ENCODE measurements around the gene SLC30A7. TPM values are rescaled to one million over a fixed set of nuclear protein-coding genes. Genes with fewer than 3 reads are reported as not detected.

SLC30A7 gene
- total RNA-seq, 6 experiments from 2014 or later, result 27.7 to 36.8 (median 34.8) TPM

DNA sequence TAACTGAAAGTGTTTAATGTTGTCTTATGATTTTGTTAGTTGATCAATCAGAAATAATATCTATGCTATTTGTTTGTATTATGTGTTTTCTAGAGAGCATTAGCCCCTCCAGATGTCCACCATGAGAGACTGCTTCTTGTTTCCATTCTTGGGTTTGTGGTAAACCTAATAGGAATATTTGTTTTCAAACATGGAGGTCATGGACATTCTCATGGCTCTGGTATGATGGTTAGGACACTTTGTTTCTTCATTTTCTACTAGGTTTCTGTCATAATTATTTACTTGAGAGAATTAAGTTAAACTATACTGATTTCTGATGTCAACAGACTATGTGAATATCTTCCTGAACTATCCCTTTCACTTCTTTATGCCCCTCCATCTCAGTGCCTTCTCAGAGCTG, 16.1 kb downstream of the SLC30A7 start:
- TF ChIP-seq, protein P1, sequence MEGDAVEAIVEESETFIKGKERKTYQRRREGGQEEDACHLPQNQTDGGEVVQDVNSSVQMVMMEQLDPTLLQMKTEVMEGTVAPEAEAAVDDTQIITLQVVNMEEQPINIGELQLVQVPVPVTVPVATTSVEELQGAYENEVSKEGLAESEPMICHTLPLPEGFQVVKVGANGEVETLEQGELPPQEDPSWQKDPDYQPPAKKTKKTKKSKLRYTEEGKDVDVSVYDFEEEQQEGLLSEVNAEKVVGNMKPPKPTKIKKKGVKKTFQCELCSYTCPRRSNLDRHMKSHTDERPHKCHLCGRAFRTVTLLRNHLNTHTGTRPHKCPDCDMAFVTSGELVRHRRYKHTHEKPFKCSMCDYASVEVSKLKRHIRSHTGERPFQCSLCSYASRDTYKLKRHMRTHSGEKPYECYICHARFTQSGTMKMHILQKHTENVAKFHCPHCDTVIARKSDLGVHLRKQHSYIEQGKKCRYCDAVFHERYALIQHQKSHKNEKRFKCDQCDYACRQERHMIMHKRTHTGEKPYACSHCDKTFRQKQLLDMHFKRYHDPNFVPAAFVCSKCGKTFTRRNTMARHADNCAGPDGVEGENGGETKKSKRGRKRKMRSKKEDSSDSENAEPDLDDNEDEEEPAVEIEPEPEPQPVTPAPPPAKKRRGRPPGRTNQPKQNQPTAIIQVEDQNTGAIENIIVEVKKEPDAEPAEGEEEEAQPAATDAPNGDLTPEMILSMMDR (IDR thresholded peaks at IDR 0.05), result no peak
- Mint-ChIP-seq H3K27ac (peak overlapping the region; percentile 3; the same call in 1 of the 2 replicates), H3K4me3 (no peak overlapping the region), H3K36me3 (ENCODE audit: low read depth) (peaks cover 15% of the 10 kb centered on the region; the same call in 1 of the 2 replicates), H3K9me3 (no peaks in the 10 kb centered on the region), H3K4me1 (ENCODE audit: low read depth) (no peaks in the 10 kb centered on the region), H3K27me3 (ENCODE audit: insufficient read depth) (no peaks in the 10 kb centered on the region)
- DNase-seq, result no peak

DNA sequence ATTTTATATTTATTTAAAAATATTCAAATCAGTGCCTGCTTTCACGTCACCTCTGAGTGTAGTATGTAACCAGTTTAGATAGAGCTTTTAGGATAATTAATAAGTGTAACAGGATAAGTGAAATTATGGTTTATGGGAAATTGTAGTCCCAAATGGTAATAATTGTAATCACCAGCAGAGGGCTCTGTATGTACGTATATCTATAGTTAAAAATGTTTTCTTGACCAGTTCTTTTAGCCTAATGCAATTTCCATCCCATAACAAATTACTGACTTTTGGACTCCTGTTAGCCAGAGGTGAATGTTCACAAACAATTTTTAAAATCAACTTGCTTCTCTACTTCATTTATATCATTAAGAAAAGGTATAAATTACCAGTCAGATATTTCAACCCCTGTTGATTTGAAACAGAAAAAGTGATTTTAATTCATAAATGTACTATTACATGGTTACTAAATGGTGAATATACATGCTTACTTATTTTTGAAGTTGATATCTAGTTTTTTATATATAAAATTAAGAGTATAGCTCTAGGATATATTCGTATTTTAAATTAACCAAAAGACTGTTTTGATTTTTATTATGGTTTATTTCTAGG, 25.3 kb downstream of the SLC30A7 start:
- peaks cover 13% of the 10 kb centered on the region for H3K36me3 Mint-ChIP-seq (ENCODE audit: low read depth)
- H3K4me3 Mint-ChIP-seq, result no peak overlapping the region
- TF ChIP-seq, protein P1 (IDR thresholded peaks at IDR 0.05), result peak; percentile 93
- H3K27ac Mint-ChIP-seq, result no peak overlapping the region
- H3K27me3 Mint-ChIP-seq (ENCODE audit: insufficient read depth), result no peaks in the 10 kb centered on the region; the same call in 1 of the 2 replicates
- H3K9me3 Mint-ChIP-seq, result no peaks in the 10 kb centered on the region
- peak; percentile 55 for DNase-seq
- H3K4me1 Mint-ChIP-seq (ENCODE audit: low read depth), result peaks cover 28% of the 10 kb centered on the region

DNA sequence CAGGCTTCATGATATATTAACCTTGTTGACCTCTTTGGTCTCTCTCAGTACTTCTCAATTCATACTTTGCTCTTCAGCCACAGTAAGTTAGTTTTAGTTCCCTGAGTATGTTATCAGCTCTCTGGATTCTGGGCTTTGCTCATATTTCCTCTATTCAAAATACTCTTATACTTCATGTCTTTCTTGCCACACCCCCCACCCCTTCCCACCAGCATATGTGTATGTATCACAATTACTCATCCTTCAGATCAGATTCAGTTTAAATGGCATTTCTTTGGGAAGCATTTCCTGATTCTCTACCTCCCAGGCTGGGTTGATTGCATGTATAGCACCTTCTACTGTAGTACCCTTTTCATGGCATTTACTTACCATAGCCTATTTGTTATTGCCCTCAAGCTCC, 28.3 kb downstream of the SLC30A7 start:
- H3K36me3 Mint-ChIP-seq (ENCODE audit: low read depth), result peaks cover 15% of the 10 kb centered on the region
- no peaks in the 10 kb centered on the region; the same call in 1 of the 2 replicates for H3K27me3 Mint-ChIP-seq (ENCODE audit: insufficient read depth)
- peak overlapping the region; percentile 23; the same call in 1 of the 2 replicates for H3K27ac Mint-ChIP-seq
- no peak overlapping the region for H3K4me3 Mint-ChIP-seq
- H3K9me3 Mint-ChIP-seq, result no peaks in the 10 kb centered on the region
- TF ChIP-seq, protein P1 (IDR thresholded peaks at IDR 0.05), result no peak
- H3K4me1 Mint-ChIP-seq (ENCODE audit: low read depth), result peaks cover 28% of the 10 kb centered on the region
- DNase-seq, result no peak

DNA sequence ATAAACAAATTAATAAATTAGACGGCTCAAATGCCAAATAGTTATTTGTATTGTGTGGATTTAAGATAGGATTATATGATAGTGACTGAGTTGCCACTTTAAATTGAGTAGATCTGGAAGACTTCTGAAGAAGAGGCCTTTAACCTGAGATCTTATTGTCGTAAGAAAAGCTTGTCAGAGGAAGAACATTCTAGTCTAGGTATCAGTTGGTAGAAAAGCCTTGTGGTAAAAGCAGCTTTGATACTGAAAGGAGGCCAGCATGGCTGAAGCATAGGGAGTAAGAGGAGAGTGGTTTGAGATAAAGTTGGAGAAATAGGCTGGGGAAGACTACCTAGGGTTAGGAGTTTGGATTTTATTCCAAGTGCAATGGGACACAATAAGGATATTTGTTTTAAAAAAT, 29.1 kb downstream of the SLC30A7 start:
- TF ChIP-seq, protein P1 (IDR thresholded peaks at IDR 0.05), result no peak
- no peak overlapping the region for H3K4me3 Mint-ChIP-seq
- DNase-seq, result no peak
- H3K27me3 Mint-ChIP-seq (ENCODE audit: insufficient read depth), result no peaks in the 10 kb centered on the region; the same call in 1 of the 2 replicates
- no peak overlapping the region for H3K27ac Mint-ChIP-seq
- H3K4me1 Mint-ChIP-seq (ENCODE audit: low read depth), result peaks cover 28% of the 10 kb centered on the region
- peaks cover 15% of the 10 kb centered on the region for H3K36me3 Mint-ChIP-seq (ENCODE audit: low read depth)
- H3K9me3 Mint-ChIP-seq, result no peaks in the 10 kb centered on the region

DNA sequence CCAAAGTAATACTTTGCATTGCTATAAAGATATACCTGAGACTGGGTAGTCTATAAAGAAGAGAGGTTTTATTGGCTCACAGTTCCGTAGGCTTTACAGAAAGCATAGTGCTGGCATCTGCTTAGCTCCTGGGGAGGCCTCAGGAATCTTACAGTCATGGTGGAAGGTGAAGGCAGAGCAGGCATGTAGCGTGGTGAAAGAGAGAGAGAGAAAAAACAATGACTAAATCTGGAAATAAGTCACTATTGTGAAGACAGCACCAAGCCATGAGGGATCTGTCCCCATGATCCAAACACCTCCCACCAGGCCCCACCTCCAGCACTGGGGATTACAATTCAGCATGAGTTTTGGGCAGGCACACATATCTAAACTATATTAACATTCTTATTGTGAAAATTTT, 30.4 kb downstream of the SLC30A7 start:
- DNase-seq, result no peak
- Mint-ChIP-seq H3K27me3 (ENCODE audit: insufficient read depth) (no peaks in the 10 kb centered on the region; the same call in 1 of the 2 replicates), H3K27ac (no peak overlapping the region), H3K4me3 (no peak overlapping the region), H3K36me3 (ENCODE audit: low read depth) (peaks cover 15% of the 10 kb centered on the region), H3K9me3 (no peaks in the 10 kb centered on the region), H3K4me1 (ENCODE audit: low read depth) (peaks cover 18% of the 10 kb centered on the region)
- TF ChIP-seq, protein P1 (IDR thresholded peaks at IDR 0.05), result no peak

Data from HFFc6 (cell line).